ENCODE data around the gene JAGN1. TPM values are rescaled to one million over a fixed set of nuclear protein-coding genes. Genes with fewer than 3 reads are reported as not detected.
A peak's percentile ranks its signal among the peaks of the same experiment; 100 is the strongest.

JAGN1 gene
- total and polyA plus RNA-seq, 9 of the 15 experiments (the other 6 are each of a cell fraction or from before 2014, with no cell fraction given) = 31.6 to 77.8 (median 40.3) TPM

DNA sequence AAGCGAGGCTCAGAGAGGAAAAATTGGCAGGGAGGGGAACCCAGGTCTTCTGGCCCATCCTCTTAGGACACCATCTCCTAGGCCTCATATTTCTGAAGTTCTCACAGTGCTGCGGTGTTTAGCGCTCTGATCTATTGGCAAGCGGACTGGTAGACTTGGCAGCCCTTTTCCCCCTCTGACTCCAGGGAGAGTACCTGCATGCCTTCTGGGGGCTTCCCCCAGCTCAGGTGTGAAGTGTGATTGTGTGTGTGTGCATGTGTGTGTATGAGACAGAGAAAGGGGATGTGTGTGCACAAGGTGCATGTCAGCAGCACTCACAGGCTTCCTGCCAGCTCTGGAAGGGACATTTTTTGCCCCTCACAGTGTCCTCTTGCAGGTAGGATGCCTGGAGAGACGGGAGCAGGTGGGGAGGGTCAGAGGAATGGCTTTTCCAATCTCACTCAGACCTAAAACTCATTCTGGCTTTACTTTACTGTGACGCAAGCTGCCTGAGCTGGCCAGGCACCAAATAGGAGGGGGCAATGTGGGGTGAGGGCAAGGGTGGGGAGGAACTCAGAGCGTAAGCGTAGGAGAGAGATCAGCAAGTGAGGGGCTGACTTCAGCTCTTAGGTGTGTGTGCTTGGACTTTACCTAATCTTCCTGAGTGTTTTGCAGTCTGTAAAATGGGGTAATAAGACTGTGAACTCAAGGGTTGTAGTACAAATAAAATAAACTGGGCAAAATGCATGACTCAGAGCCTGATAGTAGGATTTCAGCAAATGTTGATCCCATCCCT lies 8.2 kb downstream of the JAGN1 start (continued):
- TF ChIP-seq SP2 (IDR thresholded peaks at IDR 0.05; ENCODE audit: extremely low read depth, low read depth, low read length, poor library complexity, severe bottlenecking) (no peak), CCNT2 (IDR thresholded peaks at IDR 0.05; ENCODE audit: borderline replicate concordance, extremely low read depth, insufficient read length, low read depth, low read length) (no peak), ZNF347 (CRISPR knock-in tag; IDR thresholded peaks at IDR 0.05; ENCODE audit: low read depth) (no peak), CBX3 (IDR thresholded peaks at IDR 0.05; ENCODE audit: borderline replicate concordance in 1 of 2, low read length in 2 of 2) (0 out of 3 replicates have a peak, but pooled peaks of 1 of the 2 experiments have one; percentile 15), RBM39 (optimal IDR thresholded peaks at IDR 0.05; ENCODE audit: low read depth, low read length) (no peak), RBM14 (IDR thresholded peaks at IDR 0.05; ENCODE audit: borderline replicate concordance, insufficient read depth, low read depth, low read length) (no peak), KDM1A (IDR thresholded peaks at IDR 0.05) (0 out of 4 replicates have a peak, but pooled peaks of 1 of the 2 experiments have one; percentile 8), ZNF444 (CRISPR knock-in tag; IDR thresholded peaks at IDR 0.05) (no peak)
- TF ChIP-seq, protein P1, sequence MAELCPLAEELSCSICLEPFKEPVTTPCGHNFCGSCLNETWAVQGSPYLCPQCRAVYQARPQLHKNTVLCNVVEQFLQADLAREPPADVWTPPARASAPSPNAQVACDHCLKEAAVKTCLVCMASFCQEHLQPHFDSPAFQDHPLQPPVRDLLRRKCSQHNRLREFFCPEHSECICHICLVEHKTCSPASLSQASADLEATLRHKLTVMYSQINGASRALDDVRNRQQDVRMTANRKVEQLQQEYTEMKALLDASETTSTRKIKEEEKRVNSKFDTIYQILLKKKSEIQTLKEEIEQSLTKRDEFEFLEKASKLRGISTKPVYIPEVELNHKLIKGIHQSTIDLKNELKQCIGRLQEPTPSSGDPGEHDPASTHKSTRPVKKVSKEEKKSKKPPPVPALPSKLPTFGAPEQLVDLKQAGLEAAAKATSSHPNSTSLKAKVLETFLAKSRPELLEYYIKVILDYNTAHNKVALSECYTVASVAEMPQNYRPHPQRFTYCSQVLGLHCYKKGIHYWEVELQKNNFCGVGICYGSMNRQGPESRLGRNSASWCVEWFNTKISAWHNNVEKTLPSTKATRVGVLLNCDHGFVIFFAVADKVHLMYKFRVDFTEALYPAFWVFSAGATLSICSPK (IDR thresholded peaks at IDR 0.05; ENCODE audit: borderline replicate concordance) = no peak
- TF ChIP-seq, protein P2, sequence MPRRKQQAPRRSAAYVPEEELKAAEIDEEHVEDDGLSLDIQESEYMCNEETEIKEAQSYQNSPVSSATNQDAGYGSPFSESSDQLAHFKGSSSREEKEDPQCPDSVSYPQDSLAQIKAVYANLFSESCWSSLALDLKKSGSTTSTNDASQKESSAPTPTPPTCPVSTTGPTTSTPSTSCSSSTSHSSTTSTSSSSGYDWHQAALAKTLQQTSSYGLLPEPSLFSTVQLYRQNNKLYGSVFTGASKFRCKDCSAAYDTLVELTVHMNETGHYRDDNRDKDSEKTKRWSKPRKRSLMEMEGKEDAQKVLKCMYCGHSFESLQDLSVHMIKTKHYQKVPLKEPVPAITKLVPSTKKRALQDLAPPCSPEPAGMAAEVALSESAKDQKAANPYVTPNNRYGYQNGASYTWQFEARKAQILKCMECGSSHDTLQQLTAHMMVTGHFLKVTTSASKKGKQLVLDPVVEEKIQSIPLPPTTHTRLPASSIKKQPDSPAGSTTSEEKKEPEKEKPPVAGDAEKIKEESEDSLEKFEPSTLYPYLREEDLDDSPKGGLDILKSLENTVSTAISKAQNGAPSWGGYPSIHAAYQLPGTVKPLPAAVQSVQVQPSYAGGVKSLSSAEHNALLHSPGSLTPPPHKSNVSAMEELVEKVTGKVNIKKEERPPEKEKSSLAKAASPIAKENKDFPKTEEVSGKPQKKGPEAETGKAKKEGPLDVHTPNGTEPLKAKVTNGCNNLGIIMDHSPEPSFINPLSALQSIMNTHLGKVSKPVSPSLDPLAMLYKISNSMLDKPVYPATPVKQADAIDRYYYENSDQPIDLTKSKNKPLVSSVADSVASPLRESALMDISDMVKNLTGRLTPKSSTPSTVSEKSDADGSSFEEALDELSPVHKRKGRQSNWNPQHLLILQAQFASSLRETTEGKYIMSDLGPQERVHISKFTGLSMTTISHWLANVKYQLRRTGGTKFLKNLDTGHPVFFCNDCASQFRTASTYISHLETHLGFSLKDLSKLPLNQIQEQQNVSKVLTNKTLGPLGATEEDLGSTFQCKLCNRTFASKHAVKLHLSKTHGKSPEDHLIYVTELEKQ (CRISPR knock-in tag; IDR thresholded peaks at IDR 0.05) = no peak
- TF ChIP-seq, protein P3, sequence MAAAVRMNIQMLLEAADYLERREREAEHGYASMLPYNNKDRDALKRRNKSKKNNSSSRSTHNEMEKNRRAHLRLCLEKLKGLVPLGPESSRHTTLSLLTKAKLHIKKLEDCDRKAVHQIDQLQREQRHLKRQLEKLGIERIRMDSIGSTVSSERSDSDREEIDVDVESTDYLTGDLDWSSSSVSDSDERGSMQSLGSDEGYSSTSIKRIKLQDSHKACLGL (CRISPR knock-in tag; IDR thresholded peaks at IDR 0.05; ENCODE audit: borderline replicate concordance, poor library complexity, severe bottlenecking) = no peak
- TF ChIP-seq, protein P4, sequence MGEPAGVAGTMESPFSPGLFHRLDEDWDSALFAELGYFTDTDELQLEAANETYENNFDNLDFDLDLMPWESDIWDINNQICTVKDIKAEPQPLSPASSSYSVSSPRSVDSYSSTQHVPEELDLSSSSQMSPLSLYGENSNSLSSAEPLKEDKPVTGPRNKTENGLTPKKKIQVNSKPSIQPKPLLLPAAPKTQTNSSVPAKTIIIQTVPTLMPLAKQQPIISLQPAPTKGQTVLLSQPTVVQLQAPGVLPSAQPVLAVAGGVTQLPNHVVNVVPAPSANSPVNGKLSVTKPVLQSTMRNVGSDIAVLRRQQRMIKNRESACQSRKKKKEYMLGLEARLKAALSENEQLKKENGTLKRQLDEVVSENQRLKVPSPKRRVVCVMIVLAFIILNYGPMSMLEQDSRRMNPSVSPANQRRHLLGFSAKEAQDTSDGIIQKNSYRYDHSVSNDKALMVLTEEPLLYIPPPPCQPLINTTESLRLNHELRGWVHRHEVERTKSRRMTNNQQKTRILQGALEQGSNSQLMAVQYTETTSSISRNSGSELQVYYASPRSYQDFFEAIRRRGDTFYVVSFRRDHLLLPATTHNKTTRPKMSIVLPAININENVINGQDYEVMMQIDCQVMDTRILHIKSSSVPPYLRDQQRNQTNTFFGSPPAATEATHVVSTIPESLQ (CRISPR knock-in tag; IDR thresholded peaks at IDR 0.05) = no peak

Measured in K562 (cell line).